ENCODE measurements around the gene RGPD5. TPM values are rescaled to one million over a fixed set of nuclear protein-coding genes. Genes with fewer than 3 reads are reported as not detected.
"Not testable (repeated sequence)": the region's sequence is repeated elsewhere in the genome, so short reads cannot be mapped to it uniquely, and the experiment has no call there.

Gene RGPD5
- total RNA-seq, 1 experiment from 2014 or later, result 48.3 TPM

DNA sequence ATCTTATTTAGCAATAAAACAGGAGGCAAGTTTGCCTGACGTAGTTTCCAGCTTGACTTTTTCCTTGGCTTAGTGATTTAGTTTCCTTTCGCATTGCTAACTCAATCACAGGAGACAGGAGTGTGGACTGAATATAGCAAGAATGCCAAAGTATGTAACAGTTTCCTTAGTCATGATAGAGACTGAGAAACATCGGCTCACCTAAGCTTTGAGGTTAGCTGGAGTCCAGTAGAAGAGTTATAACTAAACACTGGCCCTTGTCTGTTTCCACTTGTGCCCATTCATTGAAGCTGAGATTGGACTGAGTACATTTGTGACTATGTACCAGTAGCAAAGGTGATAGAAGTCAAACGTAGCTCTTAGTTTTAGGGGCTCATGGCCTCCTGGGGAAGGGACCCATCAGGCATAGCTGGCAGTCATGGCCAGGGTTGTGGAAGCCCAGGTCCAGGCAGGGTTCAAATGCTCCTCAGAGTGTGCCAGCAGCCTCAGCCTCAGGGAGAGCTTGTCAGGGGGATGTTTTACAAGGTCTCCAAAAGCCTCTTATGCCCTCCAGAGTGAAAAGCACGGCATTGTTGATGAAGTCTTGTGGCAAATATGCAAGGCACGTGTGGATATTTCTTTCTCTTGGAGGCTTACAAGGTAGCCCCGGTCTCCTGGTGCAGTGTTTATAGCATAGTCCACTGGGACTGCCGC lies 103.8 kb downstream of the RGPD5 start:
- H3K56ac ChIP-seq (ENCODE audit: insufficient read length, low read depth, low read length); H3K27ac Mint-ChIP-seq; H3K27me3 ChIP-seq (ENCODE audit: insufficient read depth, low read length); H2BK120ac ChIP-seq (ENCODE audit: low read depth, low read length, poor library complexity, severe bottlenecking); H3K27me3 Mint-ChIP-seq (ENCODE audit: low read depth); H3K23ac ChIP-seq (ENCODE audit: insufficient read length, low read depth, low read length); H4K8ac ChIP-seq (replicated peaks; ENCODE audit: insufficient read length, low read depth, low read length); H2BK20ac ChIP-seq (ENCODE audit: low read depth, low read length, poor library complexity, severe bottlenecking); H3T11ph ChIP-seq (ENCODE audit: low read length); H2AFZ ChIP-seq (ENCODE audit: low read length); H4K5ac ChIP-seq (ENCODE audit: insufficient read length, low read depth, low read length); H2BK12ac ChIP-seq (ENCODE audit: insufficient read length, low read depth, low read length); H3K36me3 Mint-ChIP-seq (ENCODE audit: insufficient read depth in 1 of 3, low read depth in 3 of 3); H3K4me2 ChIP-seq (ENCODE audit: insufficient read depth, insufficient read length, low read length); H4K91ac ChIP-seq (ENCODE audit: insufficient read length, low read depth, low read length); H3K4me1 Mint-ChIP-seq; H3K4me1 ChIP-seq (ENCODE audit: insufficient read depth, low read length); H3K9me3 ChIP-seq (ENCODE audit: control insufficient read depth, low read depth, low read length); DNase-seq; H3K79me1 ChIP-seq (ENCODE audit: insufficient read depth, low read depth, low read length, poor library complexity, severe bottlenecking); H3K79me2 ChIP-seq (ENCODE audit: insufficient read depth, low read length); H3K9ac ChIP-seq (ENCODE audit: extremely low read depth, insufficient read length, low read length); H3K23me2 ChIP-seq (ENCODE audit: insufficient read length, low read depth, low read length, poor library complexity, severe bottlenecking); H2AK5ac ChIP-seq (ENCODE audit: insufficient read length, low read length); H3K4me3 Mint-ChIP-seq; H2BK5ac ChIP-seq (ENCODE audit: insufficient read length, low read length); H4K20me1 ChIP-seq (ENCODE audit: control insufficient read depth, insufficient read depth, insufficient read length); H3K9me3 Mint-ChIP-seq; H3K18ac ChIP-seq (ENCODE audit: insufficient read length, low read depth, low read length); H2BK15ac ChIP-seq (ENCODE audit: low read depth, low read length); H3K27ac ChIP-seq (ENCODE audit: insufficient read length, low read depth, low read length); H3K14ac ChIP-seq (ENCODE audit: insufficient read depth, low read length); H3K4ac ChIP-seq (ENCODE audit: low read depth, low read length): not testable (repeated sequence)
- WGBS (ENCODE audit: extremely low coverage, insufficient read length, low lambda C conversion rate), result no CpG with 5 or more reads among the region's 8 CpGs

DNA sequence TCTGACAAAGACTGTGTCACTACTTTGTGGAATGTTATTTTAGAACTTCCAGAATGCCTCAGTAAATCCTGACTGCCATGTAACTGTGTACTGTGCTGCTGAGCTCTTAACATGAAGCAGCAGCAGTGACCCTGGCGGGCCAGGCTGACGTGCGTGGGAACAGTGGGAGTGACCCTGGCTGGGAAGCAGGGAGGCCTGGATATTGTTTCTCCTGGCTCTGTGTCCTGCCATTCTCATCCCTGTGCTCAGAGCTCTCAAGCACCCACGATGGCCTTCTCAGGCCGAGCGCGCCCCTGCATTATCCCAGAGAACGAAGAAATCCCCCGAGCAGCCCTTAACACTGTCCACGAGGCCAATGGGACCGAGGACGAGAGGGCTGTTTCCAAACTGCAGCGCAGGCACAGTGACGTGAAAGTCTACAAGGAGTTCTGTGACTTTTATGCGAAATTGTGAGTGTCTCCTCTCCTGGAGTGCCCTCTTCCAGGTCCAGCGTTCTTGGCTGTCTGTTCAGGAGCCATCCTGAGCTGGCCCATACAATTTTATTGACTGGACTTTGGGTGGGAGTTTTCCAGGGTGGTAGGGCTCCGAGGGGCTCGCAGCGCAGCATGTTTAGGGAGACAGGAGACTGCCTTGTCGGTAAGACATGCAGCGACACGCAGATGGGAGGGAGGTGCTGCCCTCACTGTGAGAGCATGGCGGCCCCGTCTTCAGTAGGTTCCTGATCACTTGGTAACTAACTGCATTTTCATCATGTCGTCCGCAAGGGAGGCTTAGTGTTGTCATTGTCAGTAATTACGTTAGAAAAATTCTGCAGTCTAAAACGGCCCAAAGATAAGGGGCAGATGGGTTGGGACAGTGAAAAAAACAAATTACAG lies 104.6 kb downstream of the RGPD5 start, which contains the start of gene LIMS3:
TSS of gene LIMS3 (plus strand) at position 227 of the 875 bp plus-strand sequence. CDS start at position 268, 41 bp downstream.
- not testable (repeated sequence) for H3K9me3 Mint-ChIP-seq; H3K14ac ChIP-seq (ENCODE audit: insufficient read depth, low read length); H2BK5ac ChIP-seq (ENCODE audit: insufficient read length, low read length); H3K27ac Mint-ChIP-seq; H3K79me1 ChIP-seq (ENCODE audit: insufficient read depth, low read depth, low read length, poor library complexity, severe bottlenecking); H3K27me3 ChIP-seq (ENCODE audit: insufficient read depth, low read length); H3K56ac ChIP-seq (ENCODE audit: insufficient read length, low read depth, low read length); H3K23ac ChIP-seq (ENCODE audit: insufficient read length, low read depth, low read length); H3K27ac ChIP-seq (ENCODE audit: insufficient read length, low read depth, low read length); H3K4me1 ChIP-seq (ENCODE audit: insufficient read depth, low read length); H2AK5ac ChIP-seq (ENCODE audit: insufficient read length, low read length); H2BK12ac ChIP-seq (ENCODE audit: insufficient read length, low read depth, low read length); H3K9me3 ChIP-seq (ENCODE audit: control insufficient read depth, low read depth, low read length); H3K36me3 Mint-ChIP-seq (ENCODE audit: insufficient read depth in 1 of 3, low read depth in 3 of 3); H3K9ac ChIP-seq (ENCODE audit: extremely low read depth, insufficient read length, low read length); H3K4me3 Mint-ChIP-seq; H3K18ac ChIP-seq (ENCODE audit: insufficient read length, low read depth, low read length); H2BK120ac ChIP-seq (ENCODE audit: low read depth, low read length, poor library complexity, severe bottlenecking); H3K79me2 ChIP-seq (ENCODE audit: insufficient read depth, low read length); H3T11ph ChIP-seq (ENCODE audit: low read length); H4K20me1 ChIP-seq (ENCODE audit: control insufficient read depth, insufficient read depth, insufficient read length); H3K23me2 ChIP-seq (ENCODE audit: insufficient read length, low read depth, low read length, poor library complexity, severe bottlenecking); H3K27me3 Mint-ChIP-seq (ENCODE audit: low read depth); H4K8ac ChIP-seq (replicated peaks; ENCODE audit: insufficient read length, low read depth, low read length); H2AFZ ChIP-seq (ENCODE audit: low read length); DNase-seq; H2BK15ac ChIP-seq (ENCODE audit: low read depth, low read length); H3K4me2 ChIP-seq (ENCODE audit: insufficient read depth, insufficient read length, low read length); H4K5ac ChIP-seq (ENCODE audit: insufficient read length, low read depth, low read length); H4K91ac ChIP-seq (ENCODE audit: insufficient read length, low read depth, low read length); H2BK20ac ChIP-seq (ENCODE audit: low read depth, low read length, poor library complexity, severe bottlenecking); H3K4ac ChIP-seq (ENCODE audit: low read depth, low read length); H3K4me1 Mint-ChIP-seq
- no CpG with 5 or more reads among the region's 28 CpGs for WGBS (ENCODE audit: extremely low coverage, insufficient read length, low lambda C conversion rate)
